ENCODE results near the gene ZNF423.
"Not testable (repeated sequence)": the region's sequence is repeated elsewhere in the genome, so short reads cannot be mapped to it uniquely, and the experiment has no call there.

The ZNF423 gene

GRCh38 chr16:49521734-49522325 is 334.1 kb downstream of the ZNF423 start:
- no peak for DNase-seq

GRCh38 chr16:49520492-49521038 is 335.3 kb downstream of the ZNF423 start:
- DNase-seq = no peak

- DNase-seq = no peak
These were observed 336.2 kb downstream of the ZNF423 start for GRCh38 chr16:49519741-49520140.

GRCh38 chr16:49519008-49519656 is 336.8 kb downstream of the ZNF423 start:
- no peak for DNase-seq

- no peak for DNase-seq
These were observed 339.4 kb downstream of the ZNF423 start for GRCh38 chr16:49516382-49517036.

- no peak for DNase-seq
These were observed 340.1 kb downstream of the ZNF423 start for GRCh38 chr16:49515861-49516260.

- no peak for DNase-seq
These were observed 340.8 kb downstream of the ZNF423 start for GRCh38 chr16:49515016-49515565.

- no peak for DNase-seq
These were observed 341.6 kb downstream of the ZNF423 start for GRCh38 chr16:49514073-49514980.

GRCh38 chr16:49513040-49513439 is 342.9 kb downstream of the ZNF423 start:
- no peak for DNase-seq

- no peak for DNase-seq
These were observed 345.1 kb downstream of the ZNF423 start for GRCh38 chr16:49510654-49511305.

- DNase-seq = no peak
These were observed 345.8 kb downstream of the ZNF423 start for GRCh38 chr16:49510141-49510540.

GRCh38 chr16:49506058-49507013 is 349.6 kb downstream of the ZNF423 start:
- DNase-seq = not testable (repeated sequence)

- DNase-seq = no peak
These were observed 350.4 kb downstream of the ZNF423 start for GRCh38 chr16:49505556-49505955.

- no peak for DNase-seq
These were observed 351.3 kb downstream of the ZNF423 start for GRCh38 chr16:49504626-49505025.

- no peak for DNase-seq
These were observed 351.9 kb downstream of the ZNF423 start for GRCh38 chr16:49504023-49504364.

GRCh38 chr16:49503256-49504022 is 352.5 kb downstream of the ZNF423 start:
- no peak for DNase-seq

GRCh38 chr16:49502136-49502881 is 353.6 kb downstream of the ZNF423 start:
- DNase-seq = no peak

- no peak for DNase-seq
These were observed 355.9 kb downstream of the ZNF423 start for GRCh38 chr16:49499869-49500610.

GRCh38 chr16:49499414-49499785 is 356.5 kb downstream of the ZNF423 start:
- no peak for DNase-seq

All from T-helper 1 cell (primary cell).